Neural cell (in vitro differentiated cells): Measurements from ENCODE around the gene ST14. TPM values are rescaled to one million over a fixed set of nuclear protein-coding genes. Genes with fewer than 3 reads are reported as not detected.

Source experiments
- H2AFZ ChIP-seq: fragments of 200-600, 300-800 bp; sonication (generic), shearing (Covaris generic); 2 replicates; pipeline ENCODE4 v1.6.0; 2014; ENCODE audit warnings: low read depth, mild to moderate bottlenecking, antibody characterized with exemption, low read length, moderate library complexity
- H3F3A ChIP-seq: fragments of 200-600 bp; shearing (Covaris generic); 2 replicates; pipeline ENCODE4 v1.6.1; 2016; ENCODE audit warnings: mild to moderate bottlenecking, moderate library complexity, mixed read lengths, antibody characterized with exemption, low read length; ENCODE audit not compliant: insufficient read depth, poor library complexity, severe bottlenecking
- H3K27ac ChIP-seq: fragments of 200-600, 300-800 bp; sonication (generic), shearing (Covaris generic); 2 replicates; pipeline ENCODE4 v1.5.1; 2014; ENCODE audit warnings: mild to moderate bottlenecking, low read length, moderate library complexity
- H3K27me3 ChIP-seq: fragments of 300-800, 200-600 bp; sonication (generic), shearing (Covaris generic); 2 replicates; pipeline ENCODE4 v1.6.0; 2014; ENCODE audit warnings: mild to moderate bottlenecking, low read depth, low read length, moderate library complexity; ENCODE audit not compliant: insufficient read depth
- H3K36me3 ChIP-seq: fragments of 300-800, 200-600 bp; sonication (generic), shearing (Covaris generic); 2 replicates; pipeline ENCODE4 v1.5.1; 2014; ENCODE audit warnings: mild to moderate bottlenecking, antibody characterized with exemption, low read length, moderate library complexity; ENCODE audit not compliant: insufficient read depth
- H3K4me2 ChIP-seq: fragments of 300-800, 200-600 bp; sonication (generic), shearing (Covaris generic); 2 replicates; pipeline ENCODE4 v1.6.0; 2014; ENCODE audit warnings: mild to moderate bottlenecking, low read length
- H3K4me3 ChIP-seq: fragments of 300-800, 200-600 bp; sonication (generic), shearing (Covaris generic); 2 replicates; pipeline ENCODE4 v1.5.1; 2014; ENCODE audit warnings: mild to moderate bottlenecking, low read length, moderate library complexity
- H3K79me2 ChIP-seq: fragments of 200-600 bp; shearing (Covaris generic); replicated peaks from 2 replicates; pipeline ENCODE4 v1.6.0; 2014; ENCODE audit warnings: mild to moderate bottlenecking, low read length, moderate library complexity; ENCODE audit not compliant: insufficient read depth
- H3K9ac ChIP-seq: fragments of 300-800, 200-600 bp; sonication (generic), shearing (Covaris generic); 2 replicates; pipeline ENCODE4 v1.6.1; 2016; ENCODE audit warnings: mild to moderate bottlenecking, low read length, mixed read lengths
- H3K9me2 ChIP-seq: fragments of 200-600 bp; shearing (Covaris generic); 2 replicates; pipeline ENCODE4 v1.6.1; 2016; ENCODE audit warnings: mild to moderate bottlenecking, low read length, mixed read lengths; ENCODE audit not compliant: insufficient read depth
- H3K9me3 ChIP-seq: fragments of 200-600, 300-800 bp; sonication (generic), shearing (Covaris generic); 2 replicates; pipeline ENCODE4 v1.6.1; 2016; ENCODE audit warnings: mild to moderate bottlenecking, mixed run types, low read length, moderate library complexity, mixed read lengths
- H4K20me1 ChIP-seq: fragments of 200-600 bp; shearing (Covaris generic); 2 replicates; pipeline ENCODE4 v1.6.1; 2016; ENCODE audit warnings: mild to moderate bottlenecking, mixed run types; ENCODE audit not compliant: insufficient read depth
- CTCF ChIP-seq: fragments of 450-650 bp; IDR thresholded peaks from 2 replicates; pipeline ENCODE4 v1.5.1; 2014; ENCODE audit warnings: antibody characterized with exemption, mild to moderate bottlenecking, moderate library complexity; ENCODE audit not compliant: poor library complexity, severe bottlenecking
- EP300 ChIP-seq: fragments of 450-650 bp; conservative IDR thresholded peaks from 2 replicates; pipeline ENCODE4 v1.6.1; 2014; ENCODE audit warnings: antibody characterized with exemption, mild to moderate bottlenecking, moderate library complexity; ENCODE audit not compliant: poor library complexity, severe bottlenecking
- EZH2 ChIP-seq: fragments of 200-600, 300-800 bp; shearing (Covaris generic), sonication (generic); IDR thresholded peaks from 2 replicates; pipeline ENCODE4 v1.6.1; 2014; ENCODE audit warnings: antibody characterized with exemption, low read length, borderline replicate concordance, mild to moderate bottlenecking; ENCODE audit not compliant: insufficient read depth, poor library complexity, severe bottlenecking
- MXI1 ChIP-seq: fragments of 450-650 bp; conservative IDR thresholded peaks from 2 replicates; pipeline ENCODE4 v1.6.1; 2014; ENCODE audit warnings: antibody characterized with exemption, mild to moderate bottlenecking; ENCODE audit not compliant: poor library complexity, severe bottlenecking
- POLR2AphosphoS5 ChIP-seq: IDR thresholded peaks from 2 replicates; pipeline ENCODE4 v1.6.1; 2012
- RAD21 ChIP-seq: fragments of 450-650 bp; conservative IDR thresholded peaks from 2 replicates; pipeline ENCODE4 v1.6.1; 2014; ENCODE audit warnings: antibody characterized with exemption, mild to moderate bottlenecking, moderate library complexity
- REST ChIP-seq: IDR thresholded peaks from 2 replicates; pipeline ENCODE4 v1.6.1; 2012; ENCODE audit warnings: borderline replicate concordance
- SMC3 ChIP-seq: fragments of 450-650 bp; conservative IDR thresholded peaks from 2 replicates; pipeline ENCODE4 v1.6.1; 2014; ENCODE audit warnings: antibody characterized with exemption, mild to moderate bottlenecking, moderate library complexity; ENCODE audit not compliant: poor library complexity
- TAF1 ChIP-seq: IDR thresholded peaks from 2 replicates; pipeline ENCODE4 v1.6.1; 2012; ENCODE audit warnings: low read depth
- polyA plus RNA-seq: library from polyadenylated mRNA; depleted of rRNA; stranded (reverse); fragments of >200 nt; gene quantifications from 2 replicates; pipeline ENCODE4 v1.2.3, GENCODE V29; 2014

ST14 gene
- polyA plus RNA-seq, 1 donor from 2014 or later, result not detected

- no peaks in the 10 kb centered on the region for H3F3A ChIP-seq
- H2AFZ ChIP-seq, result no peak overlapping the region
- no peak overlapping the region for H3K4me3 ChIP-seq
- no peaks in the 10 kb centered on the region for H3K9me2 ChIP-seq
- H3K27me3 ChIP-seq, result no peaks in the 10 kb centered on the region
- no peak overlapping the region for H3K27ac ChIP-seq
- H4K20me1 ChIP-seq, result no peaks in the 10 kb centered on the region
- no peaks in the 10 kb centered on the region for H3K79me2 ChIP-seq
- H3K9ac ChIP-seq, result no peak overlapping the region
- H3K4me2 ChIP-seq, result no peak overlapping the region
- no peaks in the 10 kb centered on the region for H3K9me3 ChIP-seq
- no peak for TF ChIP-seq REST
- no peak for TF ChIP-seq TAF1
- TF ChIP-seq SMC3, result no peak
- no peak for TF ChIP-seq MXI1
- no peak for TF ChIP-seq CTCF
- no peak for TF ChIP-seq RAD21
- no peak for TF ChIP-seq EP300
- TF ChIP-seq POLR2AphosphoS5, result no peak
- no peak for TF ChIP-seq EZH2
- H3K36me3 ChIP-seq, result no peaks in the 10 kb centered on the region
These were observed 18.2 kb downstream of the ST14 start for GRCh38 chr11:130177782-130178181.

- Histone ChIP-seq H2AFZ (no peak overlapping the region), H3K36me3 (no peaks in the 10 kb centered on the region), H3K4me3 (no peak overlapping the region), H3K79me2 (no peaks in the 10 kb centered on the region), H3K4me2 (no peak overlapping the region), H3F3A (no peaks in the 10 kb centered on the region), H3K9ac (no peak overlapping the region), H3K9me3 (no peaks in the 10 kb centered on the region), H3K9me2 (no peaks in the 10 kb centered on the region), H3K27ac (no peak overlapping the region), H4K20me1 (no peaks in the 10 kb centered on the region), H3K27me3 (no peaks in the 10 kb centered on the region)
- TF ChIP-seq REST (no peak), POLR2AphosphoS5 (no peak), TAF1 (no peak), CTCF (no peak), MXI1 (no peak), EP300 (no peak), SMC3 (no peak), RAD21 (no peak), EZH2 (no peak)
These were observed 19.1 kb downstream of the ST14 start for GRCh38 chr11:130178441-130179339.
